ENCODE measurements around the gene HMGN3.

GRCh38 chr6:79196912-79197311 lies 37.6 kb downstream of the HMGN3 start:
- TF ChIP-seq, protein P1, sequence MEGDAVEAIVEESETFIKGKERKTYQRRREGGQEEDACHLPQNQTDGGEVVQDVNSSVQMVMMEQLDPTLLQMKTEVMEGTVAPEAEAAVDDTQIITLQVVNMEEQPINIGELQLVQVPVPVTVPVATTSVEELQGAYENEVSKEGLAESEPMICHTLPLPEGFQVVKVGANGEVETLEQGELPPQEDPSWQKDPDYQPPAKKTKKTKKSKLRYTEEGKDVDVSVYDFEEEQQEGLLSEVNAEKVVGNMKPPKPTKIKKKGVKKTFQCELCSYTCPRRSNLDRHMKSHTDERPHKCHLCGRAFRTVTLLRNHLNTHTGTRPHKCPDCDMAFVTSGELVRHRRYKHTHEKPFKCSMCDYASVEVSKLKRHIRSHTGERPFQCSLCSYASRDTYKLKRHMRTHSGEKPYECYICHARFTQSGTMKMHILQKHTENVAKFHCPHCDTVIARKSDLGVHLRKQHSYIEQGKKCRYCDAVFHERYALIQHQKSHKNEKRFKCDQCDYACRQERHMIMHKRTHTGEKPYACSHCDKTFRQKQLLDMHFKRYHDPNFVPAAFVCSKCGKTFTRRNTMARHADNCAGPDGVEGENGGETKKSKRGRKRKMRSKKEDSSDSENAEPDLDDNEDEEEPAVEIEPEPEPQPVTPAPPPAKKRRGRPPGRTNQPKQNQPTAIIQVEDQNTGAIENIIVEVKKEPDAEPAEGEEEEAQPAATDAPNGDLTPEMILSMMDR (optimal IDR thresholded peaks at IDR 0.05 in 1 of 3, IDR thresholded peaks at IDR 0.05 in 1 of 3, conservative IDR thresholded peaks at IDR 0.05 in 1 of 3; ENCODE audit: extremely low read depth in 1 of 3, insufficient read depth in 2 of 3, low read length in 3 of 3): no peak
- TF ChIP-seq EZH2 (IDR thresholded peaks at IDR 0.05; ENCODE audit: low read length): no peak

Measured in keratinocyte (primary cell).